AG04449 (cell line): Measurements from ENCODE around the gene JPH3.
"Not testable (repeated sequence)": the region's sequence is repeated elsewhere in the genome, so short reads cannot be mapped to it uniquely, and the experiment has no call there.

Source experiments
- CTCF ChIA-PET: fragments of 350-600 bp; formaldehyde crosslinking; extraction: SDS; loops from one replicate; lab custom pipeline; 2021; ENCODE audit warnings: antibody characterized with exemption; lab: Yijun Ruan, JAX
- POLR2A ChIA-PET: fragments of 400-600, 350-600 bp; formaldehyde crosslinking; extraction: SDS; loops from one replicate; lab custom pipeline; 2020; ENCODE audit warnings: antibody characterized with exemption, inconsistent platforms; lab: Yijun Ruan, JAX
- DNase-seq: peaks from one replicate; pipeline ENCODE4 v3.0.0-alpha.2; 2010; ENCODE audit warnings: low read depth, low spot score
- H3K4me3 ChIP-seq: 2 replicates; pipeline ENCODE4 v1.5.1; 2011; ENCODE audit warnings: low read depth, mild to moderate bottlenecking, control low read depth, low read length
- TF ChIP-seq, protein P1 (sequence below): IDR thresholded peaks from one replicate; pipeline ENCODE4 v1.5.1; 2011; ENCODE audit warnings: mild to moderate bottlenecking, moderate library complexity, low read length, control low read depth, inconsistent platforms; ENCODE audit not compliant: insufficient read depth; ENCODE audit errors: missing control alignments

The JPH3 gene

DNA sequence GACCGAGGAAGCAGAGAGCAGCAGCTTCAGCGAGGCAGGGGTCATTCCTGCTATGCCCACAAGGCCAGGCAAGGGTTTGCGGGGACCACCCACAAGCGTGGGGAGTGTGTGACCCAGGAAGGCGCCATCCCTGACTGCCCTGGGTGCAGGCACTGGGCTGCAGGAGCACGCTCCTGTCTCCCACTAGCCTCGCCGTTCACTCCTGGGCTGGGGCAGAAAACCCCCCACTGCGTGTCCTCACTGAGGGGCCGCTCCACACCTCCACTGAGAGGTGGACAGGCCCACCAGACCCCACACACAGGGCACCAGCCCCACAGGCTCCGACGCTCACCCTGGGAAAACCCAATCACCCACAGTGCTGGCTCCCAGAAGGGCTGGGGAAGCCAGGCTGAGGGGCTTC, 107.4 kb downstream of the JPH3 start:
- POLR2A ChIA-PET: no interaction called here

DNA sequence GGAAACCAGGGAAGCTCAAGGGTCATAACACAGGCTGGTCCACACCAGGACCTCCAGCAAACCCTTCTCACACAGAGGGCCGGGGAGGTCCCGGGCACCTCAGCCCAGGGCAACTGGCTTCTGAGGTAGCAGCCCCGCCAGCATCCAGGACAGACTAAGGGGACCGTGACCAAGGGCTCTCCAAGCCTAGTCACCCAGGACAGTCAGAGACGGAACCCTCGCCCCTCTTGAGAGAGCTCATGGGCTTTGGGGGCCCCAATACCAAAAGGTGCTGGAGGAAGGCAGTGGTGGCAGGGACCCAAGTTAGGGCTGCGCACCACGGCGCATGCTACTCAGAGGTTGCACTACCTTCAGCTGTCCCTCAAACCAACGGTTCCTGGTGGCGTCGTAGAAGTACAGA, 108.6 kb downstream of the JPH3 start:
- TF ChIP-seq, protein P1, sequence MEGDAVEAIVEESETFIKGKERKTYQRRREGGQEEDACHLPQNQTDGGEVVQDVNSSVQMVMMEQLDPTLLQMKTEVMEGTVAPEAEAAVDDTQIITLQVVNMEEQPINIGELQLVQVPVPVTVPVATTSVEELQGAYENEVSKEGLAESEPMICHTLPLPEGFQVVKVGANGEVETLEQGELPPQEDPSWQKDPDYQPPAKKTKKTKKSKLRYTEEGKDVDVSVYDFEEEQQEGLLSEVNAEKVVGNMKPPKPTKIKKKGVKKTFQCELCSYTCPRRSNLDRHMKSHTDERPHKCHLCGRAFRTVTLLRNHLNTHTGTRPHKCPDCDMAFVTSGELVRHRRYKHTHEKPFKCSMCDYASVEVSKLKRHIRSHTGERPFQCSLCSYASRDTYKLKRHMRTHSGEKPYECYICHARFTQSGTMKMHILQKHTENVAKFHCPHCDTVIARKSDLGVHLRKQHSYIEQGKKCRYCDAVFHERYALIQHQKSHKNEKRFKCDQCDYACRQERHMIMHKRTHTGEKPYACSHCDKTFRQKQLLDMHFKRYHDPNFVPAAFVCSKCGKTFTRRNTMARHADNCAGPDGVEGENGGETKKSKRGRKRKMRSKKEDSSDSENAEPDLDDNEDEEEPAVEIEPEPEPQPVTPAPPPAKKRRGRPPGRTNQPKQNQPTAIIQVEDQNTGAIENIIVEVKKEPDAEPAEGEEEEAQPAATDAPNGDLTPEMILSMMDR: no peak
- no peak overlapping the region for H3K4me3 ChIP-seq
- ChIA-PET CTCF (interaction anchor here (1.2 to 3.6 kb wide), 2 partner anchors 9 to 19 kb away, joined by 3 to 18 read pairs; no protein-coding TSS in a partner anchor), POLR2A (no interaction called here)
- no peak for DNase-seq

More for the DNA sequence above, 107.4 kb downstream of the JPH3 start:
- CTCF ChIA-PET: interaction anchor here (1.2 to 3.6 kb wide), 2 partner anchors 8 to 17 kb away, joined by 3 to 18 read pairs; no protein-coding TSS in a partner anchor
- DNase-seq: no peak
- no peak overlapping the region for H3K4me3 ChIP-seq
- TF ChIP-seq, protein P1: no peak

GRCh38 chr16:87712184-87712762, 110.0 kb downstream of the JPH3 start:
- no peak overlapping the region for H3K4me3 ChIP-seq
- POLR2A ChIA-PET: no interaction called here
- no peak for DNase-seq
- CTCF ChIA-PET: interaction anchor here (3.6 kb wide), 1 partner anchor 10 kb away, joined by 18 read pairs; no protein-coding TSS in a partner anchor
- TF ChIP-seq, protein P1: no peak

GRCh38 chr16:87713451-87714229, 111.3 kb downstream of the JPH3 start:
- CTCF ChIA-PET: interaction anchor here (1.1 to 3.6 kb wide), 3 partner anchors 12 to 15 kb away, joined by 3 to 18 read pairs (median 7); no protein-coding TSS in a partner anchor
- TF ChIP-seq, protein P1: no peak

DNA sequence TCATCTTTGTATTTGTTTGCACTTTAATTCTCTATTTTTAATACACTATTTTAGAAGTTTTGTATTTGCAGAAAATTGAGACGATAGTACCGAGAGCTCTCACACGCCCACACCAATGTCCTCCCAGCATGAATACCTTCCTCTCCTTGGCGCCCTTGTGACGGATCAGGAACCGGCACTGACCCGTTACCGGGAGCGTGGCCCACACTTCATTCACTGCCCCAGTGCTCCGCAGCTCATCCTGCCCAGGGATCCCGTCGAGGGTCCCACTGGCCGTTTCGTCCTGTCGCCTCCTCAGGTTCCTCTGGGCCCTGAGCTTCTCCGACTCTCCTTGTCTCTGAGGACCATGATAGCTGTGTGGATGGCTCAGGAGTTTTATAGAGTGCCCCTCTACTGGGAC, 112.9 kb downstream of the JPH3 start:
- no peak for DNase-seq
- TF ChIP-seq, protein P1: no peak
- H3K4me3 ChIP-seq: no peak overlapping the region
- CTCF ChIA-PET: interaction anchor here (1.4 to 1.9 kb wide), 2 partner anchors 9 to 13 kb away, joined by 4 to 7 read pairs; no protein-coding TSS in a partner anchor
- POLR2A ChIA-PET: no interaction called here

More at GRCh38 chr16:87713451-87714229, 111.3 kb downstream of the JPH3 start:
- no peak for DNase-seq
- POLR2A ChIA-PET: no interaction called here
- H3K4me3 ChIP-seq: no peak overlapping the region

- ChIA-PET POLR2A (no interaction called here), CTCF (interaction anchor here (1.4 to 1.9 kb wide), 2 partner anchors 10 to 14 kb away, joined by 4 to 7 read pairs; no protein-coding TSS in a partner anchor)
- no peak overlapping the region for H3K4me3 ChIP-seq
- DNase-seq: no peak
- TF ChIP-seq, protein P1: no peak
These were observed 113.3 kb downstream of the JPH3 start for GRCh38 chr16:87715658-87716057.

DNA sequence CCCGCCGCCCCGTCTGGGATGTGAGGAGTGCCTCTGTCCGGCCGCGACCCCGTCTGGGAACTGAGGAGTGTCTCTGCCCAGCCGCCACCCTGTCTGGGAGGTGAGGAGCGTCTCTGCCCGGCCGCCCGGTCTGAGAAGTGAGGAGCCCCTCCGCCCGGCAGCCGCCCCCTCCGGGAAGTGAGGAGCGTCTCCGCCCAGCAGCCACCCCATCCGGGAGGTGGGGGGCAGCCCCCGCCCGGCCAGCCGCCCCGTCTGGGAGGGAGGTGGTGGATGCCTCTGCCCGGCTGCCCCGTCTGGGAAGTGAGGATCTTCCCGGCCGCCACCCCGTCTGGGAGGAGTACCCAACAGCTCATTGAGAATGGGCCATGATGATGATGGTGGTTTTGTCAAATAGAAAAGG, 116.5 kb downstream of the JPH3 start:
- H3K4me3 ChIP-seq, DNase-seq, POLR2A ChIA-PET: not testable (repeated sequence)
- CTCF ChIA-PET: interaction anchor here (2.0 kb wide), 1 partner anchor 16 kb away, joined by 5 read pairs; no protein-coding TSS in a partner anchor
